ENCODE results near the gene KCNJ3. TPM values are rescaled to one million over a fixed set of nuclear protein-coding genes. Genes with fewer than 3 reads are reported as not detected.

The KCNJ3 gene
- total and polyA plus RNA-seq, 7 experiments from 2014 or later = not detected

GRCh38 chr2:154704991-154705390, 6.5 kb downstream of the KCNJ3 start:
- intact Hi-C loops (cut with micrococcal nuclease) = no loop called here
- ChIA-PET CTCF (no interaction called here), POLR2A (no interaction called here)
- no peaks in the 10 kb centered on the region for H3K36me3 ChIP-seq (ENCODE audit: control insufficient read depth in 2 of 3, insufficient read depth in 3 of 3, low read length in 3 of 3)
- no peaks in the 10 kb centered on the region for H3K4me1 ChIP-seq (ENCODE audit: control insufficient read depth in 2 of 2, insufficient read depth in 2 of 2, low read length in 2 of 2)
- H3K27me3 ChIP-seq (ENCODE audit: control insufficient read depth in 2 of 2, insufficient read depth in 2 of 2, low read length in 2 of 2) = no peaks in the 10 kb centered on the region
- H3K4me3 Mint-ChIP-seq = no peak overlapping the region
- H3K9me3 ChIP-seq (ENCODE audit: control insufficient read depth in 2 of 3, low read length in 3 of 3) = no peaks in the 10 kb centered on the region
- H3K36me3 Mint-ChIP-seq = no peaks in the 10 kb centered on the region
- peaks cover 0 to 8% (median 4%) of the 10 kb centered on the region in 5 donors for H3K27me3 Mint-ChIP-seq
- peaks cover 0 to 3% (median 0%) of the 10 kb centered on the region in 11 donors for H3K9me3 Mint-ChIP-seq
- H3K4me3 ChIP-seq (ENCODE audit: low read length) = no peak overlapping the region
- DNase-seq (no peak), ATAC-seq (no peak)
- H3K27ac ChIP-seq (ENCODE audit: low read depth, low read length) = no peak overlapping the region
- no peak overlapping the region for H3K27ac Mint-ChIP-seq
- H3K4me1 Mint-ChIP-seq = peaks cover 0 to 2% (median 0%) of the 10 kb centered on the region in 7 donors

GRCh38 chr2:154706660-154707059, 8.2 kb downstream of the KCNJ3 start:
- no peak for ATAC-seq
- no peak overlapping the region for H3K4me3 ChIP-seq (ENCODE audit: low read length)
- DNase-seq = no peak
- Mint-ChIP-seq H3K9me3 (peaks cover 0 to 3% (median 0%) of the 10 kb centered on the region in 11 donors), H3K4me3 (no peak overlapping the region), H3K36me3 (no peaks in the 10 kb centered on the region), H3K4me1 (peaks cover 0 to 2% (median 0%) of the 10 kb centered on the region in 7 donors), H3K27ac (no peak overlapping the region), H3K27me3 (no peaks in the 10 kb centered on the region)
- no peaks in the 10 kb centered on the region for H3K4me1 ChIP-seq (ENCODE audit: control insufficient read depth in 2 of 2, insufficient read depth in 2 of 2, low read length in 2 of 2)
- no peaks in the 10 kb centered on the region for H3K9me3 ChIP-seq (ENCODE audit: control insufficient read depth in 2 of 3, low read length in 3 of 3)
- ChIA-PET POLR2A (no interaction called here), CTCF (no interaction called here)
- no peaks in the 10 kb centered on the region for H3K27me3 ChIP-seq (ENCODE audit: control insufficient read depth in 2 of 2, insufficient read depth in 2 of 2, low read length in 2 of 2)
- intact Hi-C loops (cut with micrococcal nuclease) = no loop called here
- no peaks in the 10 kb centered on the region for H3K36me3 ChIP-seq (ENCODE audit: control insufficient read depth in 2 of 3, insufficient read depth in 3 of 3, low read length in 3 of 3)
- no peak overlapping the region for H3K27ac ChIP-seq (ENCODE audit: low read depth, low read length)

GRCh38 chr2:154707994-154708575, 9.6 kb downstream of the KCNJ3 start:
- ATAC-seq = no peak
- H3K4me3 ChIP-seq (ENCODE audit: low read length) = no peak overlapping the region
- H3K27me3 ChIP-seq (ENCODE audit: control insufficient read depth in 2 of 2, insufficient read depth in 2 of 2, low read length in 2 of 2) = no peaks in the 10 kb centered on the region
- H3K4me1 ChIP-seq (ENCODE audit: control insufficient read depth in 2 of 2, insufficient read depth in 2 of 2, low read length in 2 of 2) = no peaks in the 10 kb centered on the region
- H3K27ac Mint-ChIP-seq = no peak overlapping the region
- peaks cover 0 to 2% (median 0%) of the 10 kb centered on the region in 7 donors for H3K4me1 Mint-ChIP-seq
- H3K27me3 Mint-ChIP-seq = no peaks in the 10 kb centered on the region
- H3K4me3 Mint-ChIP-seq = no peak overlapping the region
- no peak for DNase-seq
- H3K27ac ChIP-seq (ENCODE audit: low read depth, low read length) = no peak overlapping the region
- no peaks in the 10 kb centered on the region for H3K36me3 ChIP-seq (ENCODE audit: control insufficient read depth in 2 of 3, insufficient read depth in 3 of 3, low read length in 3 of 3)
- ChIA-PET POLR2A (no interaction called here), CTCF (no interaction called here)
- no peaks in the 10 kb centered on the region for H3K9me3 ChIP-seq (ENCODE audit: control insufficient read depth in 2 of 3, low read length in 3 of 3)
- H3K36me3 Mint-ChIP-seq = no peaks in the 10 kb centered on the region
- intact Hi-C loops (cut with micrococcal nuclease) = no loop called here
- peaks cover 0 to 3% (median 0%) of the 10 kb centered on the region in 11 donors for H3K9me3 Mint-ChIP-seq

GRCh38 chr2:154709215-154709614, 10.7 kb downstream of the KCNJ3 start:
- DNase-seq = no peak
- H3K36me3 ChIP-seq (ENCODE audit: control insufficient read depth in 2 of 3, insufficient read depth in 3 of 3, low read length in 3 of 3) = no peaks in the 10 kb centered on the region
- intact Hi-C loops (cut with micrococcal nuclease) = no loop called here
- POLR2A ChIA-PET = no interaction called here
- H3K9me3 ChIP-seq (ENCODE audit: control insufficient read depth in 2 of 3, low read length in 3 of 3) = no peaks in the 10 kb centered on the region
- no peak overlapping the region for H3K4me3 ChIP-seq (ENCODE audit: low read length)
- no peak overlapping the region for H3K27ac ChIP-seq (ENCODE audit: low read depth, low read length)
- Mint-ChIP-seq H3K27me3 (no peaks in the 10 kb centered on the region), H3K36me3 (no peaks in the 10 kb centered on the region), H3K27ac (no peak overlapping the region), H3K9me3 (peaks cover 0 to 10% (median 0%) of the 10 kb centered on the region in 11 donors), H3K4me1 (peaks cover 0 to 2% (median 0%) of the 10 kb centered on the region in 7 donors), H3K4me3 (no peak overlapping the region)
- ATAC-seq = no peak
- no peaks in the 10 kb centered on the region for H3K4me1 ChIP-seq (ENCODE audit: control insufficient read depth in 2 of 2, insufficient read depth in 2 of 2, low read length in 2 of 2)
- CTCF ChIA-PET = no interaction called here
- no peaks in the 10 kb centered on the region for H3K27me3 ChIP-seq (ENCODE audit: control insufficient read depth in 2 of 2, insufficient read depth in 2 of 2, low read length in 2 of 2)

GRCh38 chr2:154710078-154710477, 11.6 kb downstream of the KCNJ3 start:
- Histone ChIP-seq H3K27ac (ENCODE audit: low read depth, low read length) (no peak overlapping the region), H3K4me3 (ENCODE audit: low read length) (no peak overlapping the region), H3K27me3 (ENCODE audit: control insufficient read depth in 2 of 2, insufficient read depth in 2 of 2, low read length in 2 of 2) (no peaks in the 10 kb centered on the region), H3K36me3 (ENCODE audit: control insufficient read depth in 2 of 3, insufficient read depth in 3 of 3, low read length in 3 of 3) (no peaks in the 10 kb centered on the region), H3K9me3 (ENCODE audit: control insufficient read depth in 2 of 3, low read length in 3 of 3) (no peaks in the 10 kb centered on the region), H3K4me1 (ENCODE audit: control insufficient read depth in 2 of 2, insufficient read depth in 2 of 2, low read length in 2 of 2) (no peaks in the 10 kb centered on the region)
- no peak overlapping the region for H3K4me3 Mint-ChIP-seq
- ChIA-PET CTCF (no interaction called here), POLR2A (no interaction called here)
- H3K4me1 Mint-ChIP-seq = no peaks in the 10 kb centered on the region
- H3K27ac Mint-ChIP-seq = no peak overlapping the region
- H3K27me3 Mint-ChIP-seq = no peaks in the 10 kb centered on the region
- DNase-seq (no peak), ATAC-seq (no peak)
- intact Hi-C loops (cut with micrococcal nuclease) = no loop called here
- peaks cover 0 to 7% (median 0%) of the 10 kb centered on the region in 11 donors for H3K9me3 Mint-ChIP-seq
- no peaks in the 10 kb centered on the region for H3K36me3 Mint-ChIP-seq

- Histone ChIP-seq H3K27me3 (ENCODE audit: control insufficient read depth in 2 of 2, insufficient read depth in 2 of 2, low read length in 2 of 2) (no peaks in the 10 kb centered on the region), H3K36me3 (ENCODE audit: control insufficient read depth in 2 of 3, insufficient read depth in 3 of 3, low read length in 3 of 3) (no peaks in the 10 kb centered on the region), H3K27ac (ENCODE audit: low read depth, low read length) (no peak overlapping the region), H3K4me1 (ENCODE audit: control insufficient read depth in 2 of 2, insufficient read depth in 2 of 2, low read length in 2 of 2) (no peaks in the 10 kb centered on the region), H3K9me3 (ENCODE audit: control insufficient read depth in 2 of 3, low read length in 3 of 3) (no peaks in the 10 kb centered on the region), H3K4me3 (ENCODE audit: low read length) (no peak overlapping the region)
- ATAC-seq (no peak), DNase-seq (no peak)
- H3K9me3 Mint-ChIP-seq = peaks cover 0 to 7% (median 0%) of the 10 kb centered on the region in 11 donors
- H3K27ac Mint-ChIP-seq = no peak overlapping the region
- no peak overlapping the region for H3K4me3 Mint-ChIP-seq
- ChIA-PET CTCF (no interaction called here), POLR2A (no interaction called here)
- intact Hi-C loops (cut with micrococcal nuclease) = no loop called here
- no peaks in the 10 kb centered on the region for H3K36me3 Mint-ChIP-seq
- no peaks in the 10 kb centered on the region for H3K4me1 Mint-ChIP-seq
- H3K27me3 Mint-ChIP-seq = no peaks in the 10 kb centered on the region
Observed at GRCh38 chr2:154710685-154711084, 12.2 kb downstream of the KCNJ3 start.

GRCh38 chr2:154713675-154714074, 15.2 kb downstream of the KCNJ3 start:
- H3K4me1 ChIP-seq (ENCODE audit: control insufficient read depth in 2 of 2, insufficient read depth in 2 of 2, low read length in 2 of 2) = no peaks in the 10 kb centered on the region
- H3K4me1 Mint-ChIP-seq = no peaks in the 10 kb centered on the region
- ChIA-PET POLR2A (no interaction called here), CTCF (interaction anchor here (0.6 kb wide), 1 partner anchor 27 kb away, joined by 3 read pairs; no protein-coding TSS in a partner anchor)
- peaks cover 0 to 7% (median 0%) of the 10 kb centered on the region in 11 donors for H3K9me3 Mint-ChIP-seq
- no peaks in the 10 kb centered on the region for H3K9me3 ChIP-seq (ENCODE audit: control insufficient read depth in 2 of 3, low read length in 3 of 3)
- H3K27me3 ChIP-seq (ENCODE audit: control insufficient read depth in 2 of 2, insufficient read depth in 2 of 2, low read length in 2 of 2) = no peaks in the 10 kb centered on the region
- ATAC-seq (no peak), DNase-seq (no peak)
- no peak overlapping the region for H3K4me3 ChIP-seq (ENCODE audit: low read length)
- H3K4me3 Mint-ChIP-seq = no peak overlapping the region
- no peak overlapping the region for H3K27ac Mint-ChIP-seq
- no peaks in the 10 kb centered on the region for H3K36me3 Mint-ChIP-seq
- no peaks in the 10 kb centered on the region for H3K27me3 Mint-ChIP-seq
- H3K36me3 ChIP-seq (ENCODE audit: control insufficient read depth in 2 of 3, insufficient read depth in 3 of 3, low read length in 3 of 3) = no peaks in the 10 kb centered on the region
- intact Hi-C loops (cut with micrococcal nuclease) = no loop called here
- H3K27ac ChIP-seq (ENCODE audit: low read depth, low read length) = no peak overlapping the region

All from naive thymus-derived CD4-positive, alpha-beta T cell (primary cell).